Astrocyte (in vitro differentiated cells and primary cell): Measurements from ENCODE around the gene SH3TC2. TPM values are rescaled to one million over a fixed set of nuclear protein-coding genes. Genes with fewer than 3 reads are reported as not detected.
A peak's percentile ranks its signal among the peaks of the same experiment; 100 is the strongest.

ENCODE experiments used
- DNase-seq: peaks from one replicate; pipeline ENCODE4 v3.0.0-alpha.2; 2010; ENCODE audit warnings: low read depth
- FAIRE-seq: peaks from 2 replicates; lab custom pipeline; 2011; peaks lifted over from hg19 to GRCh38; lab: Jason Lieb, UNC
- H2AFZ ChIP-seq: 2 replicates; pipeline ENCODE4 v1.6.0; 2012; ENCODE audit warnings: low read depth, low read length, inconsistent platforms
- H3K27ac ChIP-seq: 2 replicates; pipeline ENCODE4 v1.5.1; 2011; ENCODE audit warnings: low read depth, low read length, inconsistent platforms
- H3K27me3 ChIP-seq: 2 replicates; pipeline ENCODE4 v1.6.0; 2011; ENCODE audit warnings: low read length, inconsistent platforms; ENCODE audit not compliant: insufficient read depth
- H3K36me3 ChIP-seq: 2 replicates; pipeline ENCODE4 v1.5.1; 2011; ENCODE audit warnings: low read length, inconsistent platforms; ENCODE audit not compliant: insufficient read depth
- H3K4me1 ChIP-seq: 2 replicates; pipeline ENCODE4 v1.5.1; 2011; ENCODE audit warnings: low read length, inconsistent platforms; ENCODE audit not compliant: insufficient read depth
- H3K4me2 ChIP-seq: 2 replicates; pipeline ENCODE4 v1.6.0; 2012; ENCODE audit warnings: low read length, inconsistent platforms
- H3K4me3 ChIP-seq: 2 replicates; pipeline ENCODE4 v1.5.1; 2011; ENCODE audit warnings: low read depth, mild to moderate bottlenecking, low read length, inconsistent platforms; ENCODE audit not compliant: insufficient read depth
- H3K79me2 ChIP-seq: 2 replicates; pipeline ENCODE4 v1.6.0; 2012; ENCODE audit warnings: mild to moderate bottlenecking, low read length, inconsistent platforms; ENCODE audit not compliant: insufficient read depth
- H3K9ac ChIP-seq: 2 replicates; pipeline ENCODE4 v1.6.0; 2012; ENCODE audit warnings: mild to moderate bottlenecking, low read length, inconsistent platforms
- H3K9me3 ChIP-seq: 2 replicates; pipeline ENCODE4 v1.5.1; 2012; ENCODE audit warnings: low read depth, mild to moderate bottlenecking, low read length, inconsistent platforms; ENCODE audit not compliant: insufficient read depth
- H4K20me1 ChIP-seq: 2 replicates; pipeline ENCODE4 v1.6.0; 2012; ENCODE audit warnings: low read length, inconsistent platforms; ENCODE audit not compliant: insufficient read depth
- H3K27ac Mint-ChIP-seq: one replicate; pipeline ENCODE4 v1.8.0; 2021; ENCODE audit warnings: mild to moderate bottlenecking, mixed read lengths; ENCODE audit not compliant: unreplicated experiment
- H3K27me3 Mint-ChIP-seq: one replicate; pipeline ENCODE4 v1.8.0; 2021; ENCODE audit warnings: low read depth, mixed read lengths; ENCODE audit not compliant: unreplicated experiment
- H3K36me3 Mint-ChIP-seq: one replicate; pipeline ENCODE4 v1.8.0; 2021; ENCODE audit warnings: low read depth, mixed read lengths; ENCODE audit not compliant: unreplicated experiment
- H3K4me1 Mint-ChIP-seq: one replicate; pipeline ENCODE4 v1.8.0; 2021; ENCODE audit warnings: low read depth, mixed read lengths; ENCODE audit not compliant: unreplicated experiment
- H3K4me3 Mint-ChIP-seq: one replicate; pipeline ENCODE4 v1.8.0; 2021; ENCODE audit warnings: mild to moderate bottlenecking, moderate library complexity, mixed read lengths; ENCODE audit not compliant: unreplicated experiment
- H3K9me3 Mint-ChIP-seq: one replicate; pipeline ENCODE4 v1.8.0; 2021; ENCODE audit warnings: mild to moderate bottlenecking, mixed read lengths; ENCODE audit not compliant: unreplicated experiment
- CTCF ChIP-seq: IDR thresholded peaks from 2 replicates; pipeline ENCODE4 v1.5.1; 2011; ENCODE audit warnings: low read depth, mild to moderate bottlenecking, inconsistent platforms, low read length, moderate library complexity; ENCODE audit not compliant: insufficient read depth
- EZH2 ChIP-seq: IDR thresholded peaks from 2 replicates; pipeline ENCODE4 v1.6.1; 2012; ENCODE audit warnings: mild to moderate bottlenecking, low read length, inconsistent platforms; ENCODE audit not compliant: insufficient read depth
- total RNA-seq: library from RNA; stranded (reverse); gene quantifications from 2 replicates; pipeline ENCODE4 v1.2.1, GENCODE V29; 2021

The SH3TC2 gene
- total RNA-seq, 1 donor from 2014 or later = 2.6 TPM

- peak overlapping the region; percentile 25 for H3K4me3 ChIP-seq
- TF ChIP-seq EZH2 (no peak), CTCF (no peak)
- peak overlapping the region; percentile 62 for H2AFZ ChIP-seq
- H4K20me1 ChIP-seq = no peaks in the 10 kb centered on the region
- FAIRE-seq (peak; percentile 89), DNase-seq (peak; percentile 77)
- Mint-ChIP-seq H3K9me3 (peaks cover 3% of the 10 kb centered on the region), H3K36me3 (no peaks in the 10 kb centered on the region), H3K27ac (peak overlapping the region; percentile 82), H3K4me3 (peak overlapping the region; percentile 41), H3K4me1 (peaks cover 17% of the 10 kb centered on the region), H3K27me3 (no peaks in the 10 kb centered on the region)
- H3K79me2 ChIP-seq = no peaks in the 10 kb centered on the region
- H3K36me3 ChIP-seq = no peaks in the 10 kb centered on the region
- H3K9me3 ChIP-seq = no peaks in the 10 kb centered on the region
- peak overlapping the region; percentile 58 for H3K4me2 ChIP-seq
- H3K9ac ChIP-seq = peak overlapping the region; percentile 59
- peak overlapping the region; percentile 82 for H3K27ac ChIP-seq
- H3K27me3 ChIP-seq = no peaks in the 10 kb centered on the region
- peaks cover 23% of the 10 kb centered on the region for H3K4me1 ChIP-seq
Measured at GRCh38 chr5:149062371-149063016, 368 bp downstream of the SH3TC2 start.

- H3K79me2 ChIP-seq = no peaks in the 10 kb centered on the region
- FAIRE-seq (no peak), DNase-seq (no peak)
- TF ChIP-seq EZH2 (no peak), CTCF (no peak)
- Mint-ChIP-seq H3K4me1 (peaks cover 17% of the 10 kb centered on the region), H3K36me3 (no peaks in the 10 kb centered on the region), H3K9me3 (peaks cover 3% of the 10 kb centered on the region), H3K4me3 (no peak overlapping the region), H3K27me3 (no peaks in the 10 kb centered on the region), H3K27ac (no peak overlapping the region)
- no peak overlapping the region for H2AFZ ChIP-seq
- no peaks in the 10 kb centered on the region for H3K27me3 ChIP-seq
- no peak overlapping the region for H3K9ac ChIP-seq
- H3K27ac ChIP-seq = no peak overlapping the region
- H3K4me1 ChIP-seq = peaks cover 23% of the 10 kb centered on the region
- H3K4me3 ChIP-seq = no peak overlapping the region
- H4K20me1 ChIP-seq = no peaks in the 10 kb centered on the region
- H3K4me2 ChIP-seq = peak overlapping the region; percentile 58
- no peaks in the 10 kb centered on the region for H3K36me3 ChIP-seq
- no peaks in the 10 kb centered on the region for H3K9me3 ChIP-seq
Measured at GRCh38 chr5:149061341-149061740, 1.5 kb downstream of the SH3TC2 start.

GRCh38 chr5:149060325-149060724, 2.5 kb downstream of the SH3TC2 start:
- H3K4me1 ChIP-seq = peaks cover 23% of the 10 kb centered on the region
- H3K27ac ChIP-seq = no peak overlapping the region
- FAIRE-seq (no peak), DNase-seq (no peak)
- no peaks in the 10 kb centered on the region for H3K27me3 ChIP-seq
- Mint-ChIP-seq H3K36me3 (peaks cover 2% of the 10 kb centered on the region), H3K27ac (no peak overlapping the region), H3K4me3 (no peak overlapping the region), H3K4me1 (peaks cover 17% of the 10 kb centered on the region), H3K9me3 (peaks cover 3% of the 10 kb centered on the region), H3K27me3 (no peaks in the 10 kb centered on the region)
- H3K9me3 ChIP-seq = no peaks in the 10 kb centered on the region
- TF ChIP-seq CTCF (no peak), EZH2 (no peak)
- H4K20me1 ChIP-seq = no peaks in the 10 kb centered on the region
- no peak overlapping the region for H3K9ac ChIP-seq
- no peaks in the 10 kb centered on the region for H3K36me3 ChIP-seq
- H2AFZ ChIP-seq = no peak overlapping the region
- H3K79me2 ChIP-seq = no peaks in the 10 kb centered on the region
- H3K4me2 ChIP-seq = no peak overlapping the region
- no peak overlapping the region for H3K4me3 ChIP-seq
